Activated T-cell treated with anti-CD3 and anti-CD28 coated beads, Interleukin-2, amount 50 U/mL, for 48 hours (primary cell): ENCODE measurements around the gene KLK15.
"Not testable (repeated sequence)": the region's sequence is repeated elsewhere in the genome, so short reads cannot be mapped to it uniquely, and the experiment has no call there.

Source experiments
- DNase-seq, 2 experiments: peaks; one replicate each; pipeline ENCODE4 v3.0.0-alpha.2; 2020

Gene KLK15

GRCh38 chr19:50820086-50820485 lies 13.3 kb downstream of the KLK15 start:
- DNase-seq, result no peak

GRCh38 chr19:50819636-50820035 lies 13.7 kb downstream of the KLK15 start:
- DNase-seq, result no peak

GRCh38 chr19:50818859-50819472 lies 14.4 kb downstream of the KLK15 start:
- DNase-seq, result no peak

- peak; percentile 80 to 81 for DNase-seq
These were observed 15.2 kb downstream of the KLK15 start for GRCh38 chr19:50817941-50818858.

- DNase-seq, result no peak
These were observed 17.9 kb downstream of the KLK15 start for GRCh38 chr19:50815439-50815838.

GRCh38 chr19:50814883-50815282 lies 18.5 kb downstream of the KLK15 start:
- DNase-seq, result no peak

- no peak for DNase-seq
These were observed 20.9 kb downstream of the KLK15 start for GRCh38 chr19:50812474-50812873.

- not testable (repeated sequence) for DNase-seq
These were observed 21.6 kb downstream of the KLK15 start for GRCh38 chr19:50811622-50812238.

- no peak for DNase-seq
These were observed 24.5 kb downstream of the KLK15 start for GRCh38 chr19:50808856-50809255.

- peak; percentile 99 for DNase-seq
These were observed 28.7 kb downstream of the KLK15 start for GRCh38 chr19:50804420-50805272.

GRCh38 chr19:50803633-50804419 lies 29.5 kb downstream of the KLK15 start:
- DNase-seq, result no peak

- DNase-seq, result no peak
These were observed 32.3 kb downstream of the KLK15 start for GRCh38 chr19:50801107-50801506.

- DNase-seq, result no peak
These were observed 33.9 kb downstream of the KLK15 start for GRCh38 chr19:50799547-50799851.

GRCh38 chr19:50798659-50799546 lies 34.5 kb downstream of the KLK15 start:
- no peak for DNase-seq

GRCh38 chr19:50797781-50798658 lies 35.4 kb downstream of the KLK15 start:
- peak in 1 of 2 experiments; percentile 41 for DNase-seq

- no peak for DNase-seq
These were observed 36.0 kb downstream of the KLK15 start for GRCh38 chr19:50797429-50797780.

- peak; percentile 56 to 57 for DNase-seq
These were observed 36.5 kb downstream of the KLK15 start for GRCh38 chr19:50796634-50797428.

GRCh38 chr19:50796128-50796633 lies 37.2 kb downstream of the KLK15 start:
- peak; percentile 57 to 62 for DNase-seq

- peak; percentile 55 to 58 for DNase-seq
These were observed 37.7 kb downstream of the KLK15 start for GRCh38 chr19:50795664-50796073.
